ENCODE measurements around the gene SAAL1.

- TF ChIP-seq POLR2A (IDR thresholded peaks at IDR 0.05; ENCODE audit: borderline replicate concordance, extremely low read depth, insufficient read depth, insufficient read length) (no peak), TCF7L2 (IDR thresholded peaks at IDR 0.05; ENCODE audit: borderline replicate concordance, extremely low read depth, insufficient read depth, insufficient read length) (no peak), CTCF (IDR thresholded peaks at IDR 0.05 in 2 of 3, conservative IDR thresholded peaks at IDR 0.05 in 1 of 3; ENCODE audit: borderline replicate concordance in 1 of 3, insufficient read depth in 1 of 3, low read depth in 2 of 3, low read length in 2 of 3) (no peak), REST (IDR thresholded peaks at IDR 0.05; ENCODE audit: low read depth) (no peak), EZH2phosphoT487 (IDR thresholded peaks at IDR 0.05; ENCODE audit: borderline replicate concordance) (no peak), RAD21 (IDR thresholded peaks at IDR 0.05; ENCODE audit: low read depth) (no peak), EZH2 (IDR thresholded peaks at IDR 0.05) (no peak)
These were observed 26.5 kb upstream of the SAAL1 start, which contains the start of gene MRGPRX3 for GRCh38 chr11:18132341-18132740.

Measured in HCT116 (cell line).